ENCODE measurements around the gene BRD1. TPM values are rescaled to one million over a fixed set of nuclear protein-coding genes. Genes with fewer than 3 reads are reported as not detected.

The BRD1 gene
- total and polyA plus RNA-seq, 7 donors, result 12.6 to 52.6 (median 31.1) TPM

DNA sequence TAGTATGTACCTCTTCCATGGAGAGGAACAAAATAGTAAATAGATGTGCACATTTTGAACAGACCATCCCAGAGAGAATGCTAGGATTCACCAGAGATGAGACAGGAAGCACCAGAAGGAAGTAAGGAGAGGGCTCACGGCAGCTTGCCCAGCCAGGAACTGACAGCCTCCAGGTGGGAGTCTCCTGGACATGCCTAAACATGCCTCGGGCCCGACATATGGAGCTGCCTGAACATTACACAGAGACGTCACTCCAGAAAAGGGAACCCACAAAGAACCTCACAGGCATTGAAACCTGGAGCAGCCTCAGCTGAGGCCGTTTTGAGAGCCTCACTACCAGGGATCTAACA, 67.4 kb downstream of the BRD1 start:
- Histone ChIP-seq H3K36me3 (no peaks in the 10 kb centered on the region), H3K9me3 (no peaks in the 10 kb centered on the region), H3K4me3 (no peak overlapping the region), H3K4me1 (no peaks in the 10 kb centered on the region), H3K27me3 (peaks cover 0 to 13% (median 0%) of the 10 kb centered on the region in 3 donors), H3K27ac (no peak overlapping the region)
- intact Hi-C loops (cut with DNase I), result no loop called here
- TF ChIP-seq POLR2AphosphoS5 (IDR thresholded peaks at IDR 0.05) (no peak), POLR2A (IDR thresholded peaks at IDR 0.05) (no peak), EP300 (IDR thresholded peaks at IDR 0.05) (no peak)
- TF ChIP-seq, protein P1, sequence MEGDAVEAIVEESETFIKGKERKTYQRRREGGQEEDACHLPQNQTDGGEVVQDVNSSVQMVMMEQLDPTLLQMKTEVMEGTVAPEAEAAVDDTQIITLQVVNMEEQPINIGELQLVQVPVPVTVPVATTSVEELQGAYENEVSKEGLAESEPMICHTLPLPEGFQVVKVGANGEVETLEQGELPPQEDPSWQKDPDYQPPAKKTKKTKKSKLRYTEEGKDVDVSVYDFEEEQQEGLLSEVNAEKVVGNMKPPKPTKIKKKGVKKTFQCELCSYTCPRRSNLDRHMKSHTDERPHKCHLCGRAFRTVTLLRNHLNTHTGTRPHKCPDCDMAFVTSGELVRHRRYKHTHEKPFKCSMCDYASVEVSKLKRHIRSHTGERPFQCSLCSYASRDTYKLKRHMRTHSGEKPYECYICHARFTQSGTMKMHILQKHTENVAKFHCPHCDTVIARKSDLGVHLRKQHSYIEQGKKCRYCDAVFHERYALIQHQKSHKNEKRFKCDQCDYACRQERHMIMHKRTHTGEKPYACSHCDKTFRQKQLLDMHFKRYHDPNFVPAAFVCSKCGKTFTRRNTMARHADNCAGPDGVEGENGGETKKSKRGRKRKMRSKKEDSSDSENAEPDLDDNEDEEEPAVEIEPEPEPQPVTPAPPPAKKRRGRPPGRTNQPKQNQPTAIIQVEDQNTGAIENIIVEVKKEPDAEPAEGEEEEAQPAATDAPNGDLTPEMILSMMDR (IDR thresholded peaks at IDR 0.05), result no peak
- no peak for DNase-seq
- 28 to 47% methylated on average over 5 of the region's 5 CpGs for WGBS, 2 donors

GRCh38 chr22:49756676-49757075, 71.0 kb downstream of the BRD1 start:
- DNase-seq, result peak; percentile 52
- Histone ChIP-seq H3K4me3 (no peak overlapping the region), H3K36me3 (no peaks in the 10 kb centered on the region), H3K27me3 (peaks cover 0 to 18% (median 0%) of the 10 kb centered on the region in 3 donors), H3K27ac (no peak overlapping the region), H3K4me1 (no peaks in the 10 kb centered on the region), H3K9me3 (no peaks in the 10 kb centered on the region)
- 77 to 89% methylated on average over 7 of the region's 7 CpGs for WGBS, 2 donors
- TF ChIP-seq POLR2A (IDR thresholded peaks at IDR 0.05), result no peak
- TF ChIP-seq EP300 (IDR thresholded peaks at IDR 0.05), result no peak
- TF ChIP-seq, protein P1 (IDR thresholded peaks at IDR 0.05), result no peak
- TF ChIP-seq POLR2AphosphoS5 (IDR thresholded peaks at IDR 0.05), result no peak
- intact Hi-C loops (cut with DNase I), result no loop called here

GRCh38 chr22:49756201-49756600, 71.5 kb downstream of the BRD1 start:
- H3K27me3 ChIP-seq, result peaks cover 0 to 18% (median 0%) of the 10 kb centered on the region in 3 donors
- DNase-seq, result peak; percentile 59
- TF ChIP-seq, protein P1 (IDR thresholded peaks at IDR 0.05), result no peak
- TF ChIP-seq POLR2AphosphoS5 (IDR thresholded peaks at IDR 0.05) (no peak), EP300 (IDR thresholded peaks at IDR 0.05) (no peak)
- no peaks in the 10 kb centered on the region for H3K9me3 ChIP-seq
- intact Hi-C loops (cut with DNase I), result no loop called here
- H3K4me3 ChIP-seq, result no peak overlapping the region
- no peak overlapping the region for H3K27ac ChIP-seq
- no peaks in the 10 kb centered on the region for H3K36me3 ChIP-seq
- 72 to 81% methylated on average over 5 of the region's 5 CpGs for WGBS, 2 donors
- no peaks in the 10 kb centered on the region for H3K4me1 ChIP-seq

DNA sequence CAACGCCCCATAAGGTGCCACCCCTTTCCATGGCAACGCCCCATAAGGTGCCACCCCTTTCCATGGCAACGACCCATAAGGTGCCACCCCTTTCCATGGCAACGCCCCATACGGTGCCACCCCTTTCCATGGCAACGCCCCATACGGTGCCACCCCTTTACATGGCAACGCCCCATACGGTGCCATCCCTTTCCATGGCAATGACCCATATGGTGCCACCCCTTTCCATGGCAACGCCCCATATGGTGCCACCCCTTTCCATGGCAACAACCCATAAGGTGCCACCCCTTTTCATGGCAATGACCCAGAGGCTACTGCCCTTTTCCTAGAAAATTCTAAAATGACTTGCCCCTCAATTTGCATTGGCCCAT, 72.1 kb downstream of the BRD1 start:
- H3K36me3 ChIP-seq, result no peaks in the 10 kb centered on the region
- no peak for DNase-seq
- WGBS, 2 donors, result 29 to 88% methylated on average over 10 of the region's 10 CpGs
- H3K4me1 ChIP-seq, result no peaks in the 10 kb centered on the region
- TF ChIP-seq EP300 (IDR thresholded peaks at IDR 0.05) (no peak), POLR2AphosphoS5 (IDR thresholded peaks at IDR 0.05) (no peak), POLR2A (IDR thresholded peaks at IDR 0.05) (no peak)
- TF ChIP-seq, protein P1 (IDR thresholded peaks at IDR 0.05), result no peak
- H3K27ac ChIP-seq, result no peak overlapping the region
- intact Hi-C loops (cut with DNase I), result no loop called here
- peaks cover 0 to 20% (median 2%) of the 10 kb centered on the region in 3 donors for H3K27me3 ChIP-seq
- no peaks in the 10 kb centered on the region for H3K9me3 ChIP-seq
- H3K4me3 ChIP-seq, result no peak overlapping the region

Data from sigmoid colon (tissue), 7 donors.